NCI-H1092 (cell line): ENCODE data around the gene TBC1D19.

Source experiments
- DNase-seq: peaks from one replicate; lab custom pipeline; 2025; lab: John Stamatoyannopoulos, UW

Gene TBC1D19

GRCh38 chr4:26782168-26782829 is 198.4 kb downstream of the TBC1D19 start:
- no peak for DNase-seq

- no peak for DNase-seq
These were observed 198.9 kb downstream of the TBC1D19 start for GRCh38 chr4:26782830-26783202.

- DNase-seq, result no peak
These were observed 200.5 kb downstream of the TBC1D19 start for GRCh38 chr4:26784207-26784865.

GRCh38 chr4:26785312-26785711 is 201.4 kb downstream of the TBC1D19 start:
- DNase-seq, result no peak

GRCh38 chr4:26785810-26786209 is 201.9 kb downstream of the TBC1D19 start:
- no peak for DNase-seq

GRCh38 chr4:26786916-26787315 is 203.0 kb downstream of the TBC1D19 start:
- DNase-seq, result no peak

GRCh38 chr4:26787461-26788340 is 203.8 kb downstream of the TBC1D19 start:
- peak; percentile 13 for DNase-seq

- DNase-seq, result no peak
These were observed 204.5 kb downstream of the TBC1D19 start for GRCh38 chr4:26788341-26788733.

GRCh38 chr4:26789208-26789607 is 205.3 kb downstream of the TBC1D19 start:
- no peak for DNase-seq

- no peak for DNase-seq
These were observed 207.5 kb downstream of the TBC1D19 start for GRCh38 chr4:26791346-26791745.

GRCh38 chr4:26792639-26793038 is 208.8 kb downstream of the TBC1D19 start:
- no peak for DNase-seq

GRCh38 chr4:26793735-26794134 is 209.9 kb downstream of the TBC1D19 start:
- DNase-seq, result no peak

- DNase-seq, result no peak
These were observed 212.2 kb downstream of the TBC1D19 start for GRCh38 chr4:26796081-26796480.

- no peak for DNase-seq
These were observed 218.9 kb downstream of the TBC1D19 start for GRCh38 chr4:26802790-26803189.

GRCh38 chr4:26803211-26803861 is 219.5 kb downstream of the TBC1D19 start:
- peak; percentile 65 for DNase-seq

- DNase-seq, result no peak
These were observed 220.6 kb downstream of the TBC1D19 start for GRCh38 chr4:26804451-26804850.

- no peak for DNase-seq
These were observed 221.0 kb downstream of the TBC1D19 start for GRCh38 chr4:26804925-26805324.
